ENCODE measurements around the gene C16orf90.
"Not testable (repeated sequence)": the region's sequence is repeated elsewhere in the genome, so short reads cannot be mapped to it uniquely, and the experiment has no call there.

Gene C16orf90

DNA sequence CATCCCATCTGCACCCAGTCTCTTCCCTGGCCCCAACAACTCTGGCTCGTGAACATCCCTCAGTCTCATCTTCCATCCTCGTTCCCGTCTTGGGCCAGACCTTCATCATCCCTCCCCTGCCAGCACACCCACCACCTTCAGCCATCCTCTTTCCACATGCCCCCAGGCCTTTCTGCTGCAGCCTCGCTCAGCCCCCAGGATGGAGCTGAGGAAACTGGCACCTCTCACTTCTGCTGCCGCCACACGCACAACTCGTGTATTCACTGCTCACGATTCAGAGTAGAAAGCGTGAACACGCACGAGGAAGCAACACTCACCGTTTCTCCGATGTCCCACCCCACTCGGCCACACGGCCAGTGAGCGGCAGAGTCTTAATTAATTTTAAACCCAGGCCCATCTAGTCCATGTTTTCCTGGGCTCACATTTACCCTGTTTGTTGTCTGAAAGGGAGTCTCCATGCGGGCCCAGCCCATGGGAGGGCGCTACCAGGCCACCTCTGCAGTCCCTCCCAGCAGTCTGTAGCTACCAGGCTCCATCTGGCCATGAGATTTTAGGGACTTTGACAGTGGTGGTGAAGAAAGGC lies 12.5 kb downstream of the C16orf90 start:
- no peak for DNase-seq

DNA sequence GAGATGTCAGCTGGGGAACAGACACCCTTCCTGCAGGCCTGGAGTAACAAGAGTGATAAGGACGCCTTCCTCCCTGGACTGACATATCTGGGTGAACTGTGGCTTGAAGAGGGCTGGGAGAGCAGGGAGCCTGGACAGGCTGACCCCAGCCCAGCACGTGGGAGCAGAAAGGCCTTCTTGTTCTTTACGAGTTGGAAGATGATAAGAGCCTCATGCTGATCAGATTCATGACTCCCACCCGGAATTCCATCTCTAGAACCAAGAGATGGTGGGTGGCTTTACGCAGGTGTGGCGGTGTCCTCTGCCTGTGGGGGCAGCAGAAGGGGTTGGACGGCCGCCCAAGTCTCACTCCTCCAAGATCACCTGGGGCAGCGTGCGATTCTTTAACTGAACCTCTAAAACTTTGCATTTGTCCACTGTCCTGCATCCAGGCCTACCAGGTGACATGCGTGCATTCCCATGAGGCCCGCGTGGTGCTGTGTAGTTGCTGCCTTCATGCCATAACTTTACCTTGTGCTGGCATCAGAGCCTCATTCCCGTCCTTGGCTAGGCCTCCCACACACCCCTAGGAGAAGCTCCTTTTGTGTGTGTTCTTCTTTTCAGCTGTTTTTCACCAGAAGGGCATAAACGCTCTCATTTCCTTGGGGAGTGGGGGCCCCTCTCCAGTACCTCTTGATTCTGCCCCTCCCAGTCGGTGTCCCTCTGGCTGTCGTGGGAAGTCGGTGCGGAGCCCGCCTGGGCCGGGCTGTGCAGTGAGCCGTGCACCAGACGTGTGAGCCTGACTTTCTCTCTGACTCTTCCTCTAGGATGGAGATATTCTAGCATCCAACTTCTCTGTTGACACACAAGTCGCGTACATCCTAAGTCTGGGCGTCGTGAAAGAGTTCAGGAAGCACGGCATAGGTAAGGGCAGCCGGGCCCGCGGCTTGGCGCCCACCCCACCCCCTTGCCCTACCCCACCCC lies 13.3 kb downstream of the C16orf90 start:
- no peak for DNase-seq

DNA sequence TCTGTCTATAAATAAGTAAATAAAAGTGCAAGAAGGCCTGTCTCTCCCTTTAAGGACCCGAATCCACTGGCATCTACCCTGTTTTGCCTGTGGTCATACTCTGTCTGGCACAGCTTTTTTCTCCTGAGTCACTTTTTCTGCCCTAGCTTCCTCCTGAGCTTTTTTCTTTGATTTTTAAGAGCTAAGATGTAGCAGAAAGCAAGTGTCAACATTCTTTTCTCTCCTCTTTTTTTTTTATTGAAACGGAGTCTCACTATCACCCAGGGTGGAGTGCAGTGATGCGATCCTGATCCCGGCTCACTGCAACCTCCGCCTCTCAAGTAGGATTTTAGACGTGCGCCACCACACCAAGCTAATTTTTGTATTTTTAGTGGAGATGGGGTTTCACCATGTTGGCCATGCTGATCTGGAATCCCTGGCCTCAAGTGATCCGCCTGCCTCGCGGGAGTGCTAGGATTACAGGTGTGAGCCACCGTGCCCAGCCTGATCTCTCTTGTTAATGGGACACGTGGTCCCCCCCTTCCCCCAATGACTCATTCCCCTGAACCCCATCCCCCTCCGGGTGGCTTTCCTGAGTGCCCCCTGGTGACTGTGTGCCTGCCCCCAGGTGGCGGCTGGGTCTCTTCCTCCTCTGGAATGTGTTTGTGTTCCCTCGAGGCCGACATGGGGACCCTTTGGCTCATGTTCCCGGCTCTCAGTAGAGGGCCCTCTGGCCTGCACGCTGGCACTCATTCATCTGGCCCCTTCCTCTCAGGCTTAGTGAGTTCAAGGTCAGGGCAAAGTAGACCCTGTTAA lies 14.2 kb downstream of the C16orf90 start:
- DNase-seq = no peak

DNA sequence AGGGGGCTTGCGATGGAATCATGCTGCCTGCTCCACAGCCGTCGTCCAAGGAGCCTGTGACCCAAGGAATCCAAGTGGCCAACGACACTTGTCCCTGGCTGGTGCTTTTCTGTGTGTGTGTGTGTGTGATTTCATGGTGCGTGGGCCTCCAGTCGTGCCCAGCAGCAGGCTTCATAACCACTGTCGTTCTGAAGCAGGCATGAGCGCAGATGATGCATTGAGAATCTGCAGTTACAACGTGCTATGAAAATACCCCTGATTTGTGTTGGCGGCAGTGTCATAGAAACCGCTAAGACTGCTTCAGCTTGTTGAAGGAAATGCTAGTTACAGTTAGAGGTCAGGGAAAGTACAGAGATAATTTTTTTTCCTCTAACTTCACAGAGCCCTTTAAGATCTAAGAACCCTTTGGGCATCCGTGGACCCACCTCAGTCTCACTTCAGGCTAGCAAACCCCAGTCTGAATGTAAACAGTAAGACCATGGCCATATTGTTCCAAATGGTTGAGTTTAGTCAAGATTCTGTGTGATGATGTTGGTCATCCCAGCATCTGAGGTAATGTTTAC lies 15.6 kb downstream of the C16orf90 start:
- DNase-seq = no peak

DNA sequence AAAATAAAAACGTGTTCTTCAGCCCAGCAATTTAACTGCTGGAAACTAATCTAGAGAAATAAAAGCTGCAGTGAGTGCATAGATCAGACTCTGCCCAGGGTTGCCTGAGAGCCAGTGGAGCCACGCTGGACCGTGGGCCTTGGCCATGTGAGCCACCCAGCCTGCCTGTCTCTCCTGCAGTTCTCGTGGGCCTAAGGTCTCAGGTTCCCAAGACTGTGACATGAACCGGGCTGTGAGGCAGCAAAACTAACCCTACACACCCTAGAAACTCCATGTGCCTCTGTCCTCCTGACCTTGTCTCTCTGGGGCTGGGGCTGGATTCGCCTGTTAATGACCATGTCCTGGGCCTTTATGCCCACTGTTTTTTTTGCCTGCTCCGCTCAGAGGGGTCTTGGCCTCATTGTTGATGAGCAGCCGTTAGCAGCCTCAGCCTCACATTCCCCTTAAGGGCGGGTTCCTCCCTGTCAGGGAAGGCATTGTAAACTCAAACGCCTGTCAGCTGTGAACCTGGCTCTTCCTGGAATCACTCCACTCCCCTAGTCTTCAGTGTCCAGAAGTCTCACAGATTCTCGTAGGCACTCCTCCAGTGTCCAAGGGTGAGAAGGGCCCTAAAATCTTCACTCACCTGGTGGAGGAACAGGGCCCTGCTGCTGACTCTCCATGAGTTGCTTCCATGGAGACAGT lies 16.9 kb downstream of the C16orf90 start:
- DNase-seq = no peak

DNA sequence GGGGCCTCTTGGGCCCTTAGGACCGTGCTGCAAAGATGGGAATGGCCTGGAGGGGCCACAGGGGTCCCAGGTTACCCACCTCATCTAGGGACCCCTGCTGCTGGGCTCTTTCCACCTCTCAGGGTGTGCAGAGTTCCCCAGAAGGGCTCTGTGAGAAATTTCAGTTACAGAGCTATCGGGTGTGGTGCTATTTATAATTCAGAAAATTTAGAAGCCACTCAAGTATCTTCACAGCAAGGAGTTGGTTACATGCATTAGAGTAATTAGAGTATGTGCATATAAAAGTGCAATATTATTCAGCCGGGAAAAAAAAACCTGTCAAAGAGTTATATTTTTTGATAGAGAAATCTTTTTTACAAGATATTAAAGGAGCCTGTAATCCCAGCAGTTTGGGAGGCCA lies 18.9 kb downstream of the C16orf90 start:
- DNase-seq = no peak

DNA sequence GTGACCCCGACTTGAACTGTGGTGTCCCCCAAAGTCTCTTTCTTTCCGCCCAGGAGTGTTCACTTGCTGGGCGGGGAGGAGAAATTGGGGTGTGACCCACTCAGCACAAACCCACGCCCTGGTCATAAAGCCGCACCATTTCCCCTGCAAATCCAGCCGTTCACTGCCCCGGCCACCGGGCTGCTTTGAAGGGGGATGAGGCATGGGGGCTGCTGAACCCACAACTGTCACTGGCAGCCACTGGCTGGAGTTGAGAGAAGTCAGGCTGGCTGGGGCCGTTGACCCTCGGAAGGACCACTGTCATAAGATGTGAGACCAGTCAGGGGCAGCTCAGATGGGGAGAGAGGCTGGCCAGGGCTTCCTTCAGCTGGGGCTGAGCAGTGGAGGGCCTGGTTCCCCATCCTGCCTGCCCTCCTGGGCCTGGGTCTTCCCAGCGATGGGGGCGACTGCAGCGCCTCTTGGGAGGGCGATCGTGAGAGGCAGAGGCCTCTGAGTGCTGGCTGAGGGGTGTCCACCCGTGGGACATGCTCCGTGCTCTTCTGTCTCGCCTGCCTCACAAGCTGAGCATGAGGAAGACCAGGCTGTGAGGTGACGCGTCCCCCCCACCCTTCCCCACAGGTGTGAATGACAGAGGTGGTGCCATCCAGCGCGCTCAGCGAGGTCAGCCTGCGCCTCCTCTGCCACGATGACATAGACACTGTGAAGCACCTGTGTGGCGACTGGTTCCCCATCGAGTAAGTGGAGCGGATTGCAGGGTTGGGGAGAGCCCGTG lies 19.5 kb downstream of the C16orf90 start:
- DNase-seq = no peak

DNA sequence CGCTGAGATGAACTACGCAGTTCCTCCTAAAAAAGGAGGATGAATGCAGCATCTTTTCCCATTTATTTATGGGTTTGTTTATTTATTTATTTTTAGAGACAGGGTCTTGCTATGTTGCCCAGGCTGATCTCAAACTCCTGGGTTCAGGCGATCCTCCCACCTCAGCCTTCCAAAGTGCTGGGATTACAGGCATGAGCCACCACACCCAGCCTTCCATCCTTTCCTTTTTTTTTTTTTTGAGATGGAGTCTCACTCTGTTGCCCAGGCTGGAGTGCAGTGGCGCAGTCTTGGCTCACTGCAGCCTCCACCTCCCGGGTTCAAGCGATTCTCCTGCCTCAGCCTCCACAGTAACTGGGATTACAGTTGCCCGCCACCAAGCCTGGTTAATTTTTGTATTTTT lies 20.4 kb downstream of the C16orf90 start:
- not testable (repeated sequence) for DNase-seq

DNA sequence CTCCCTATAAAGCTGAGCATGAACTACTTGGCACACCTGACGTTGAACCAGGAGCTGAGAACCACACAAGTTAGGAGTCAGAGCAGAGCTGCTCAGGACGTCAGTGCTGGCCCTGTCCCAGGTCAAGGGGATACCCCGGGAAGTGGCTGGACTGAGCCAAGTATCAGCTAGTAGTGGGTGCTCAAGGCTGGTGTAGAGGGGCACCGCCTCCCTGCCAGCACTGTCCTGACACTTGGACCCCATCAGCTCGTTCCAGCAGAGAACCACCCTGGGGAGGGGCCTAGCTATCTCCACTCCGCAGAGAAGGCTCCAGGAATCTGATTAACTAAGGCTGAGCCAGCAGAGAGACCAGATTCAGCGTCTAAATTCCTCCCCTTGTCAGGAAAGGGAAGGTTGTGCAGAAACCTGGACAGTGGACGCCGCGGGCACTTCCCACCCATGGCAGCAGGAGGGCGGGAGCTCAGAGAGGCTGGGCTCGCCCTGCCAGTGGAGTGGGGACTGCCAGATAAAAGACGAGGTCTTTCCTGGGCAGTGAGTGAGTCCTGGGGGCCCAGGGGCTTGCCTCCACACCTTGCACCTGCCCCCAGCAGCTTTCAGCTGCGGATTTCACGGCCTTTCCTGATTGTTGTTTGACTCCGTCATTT lies 21.0 kb downstream of the C16orf90 start:
- DNase-seq = no peak

DNA sequence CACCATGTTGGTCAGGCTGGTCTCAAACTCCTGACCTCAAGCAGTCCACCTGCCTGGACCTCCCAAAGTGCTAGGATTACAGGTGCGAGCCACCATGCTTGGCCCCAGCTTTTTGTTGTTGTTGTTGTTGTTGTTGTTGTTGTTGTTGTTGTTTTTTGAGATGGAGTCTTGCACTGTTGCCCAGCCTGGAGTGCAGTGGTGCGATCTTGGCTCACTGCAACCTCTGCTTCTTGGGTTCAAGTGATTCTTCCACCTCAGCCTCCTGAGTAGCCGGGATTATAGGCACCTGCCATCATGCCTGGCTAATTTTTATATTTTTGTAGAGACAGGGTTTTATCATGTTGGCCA lies 21.7 kb downstream of the C16orf90 start:
- not testable (repeated sequence) for DNase-seq

DNA sequence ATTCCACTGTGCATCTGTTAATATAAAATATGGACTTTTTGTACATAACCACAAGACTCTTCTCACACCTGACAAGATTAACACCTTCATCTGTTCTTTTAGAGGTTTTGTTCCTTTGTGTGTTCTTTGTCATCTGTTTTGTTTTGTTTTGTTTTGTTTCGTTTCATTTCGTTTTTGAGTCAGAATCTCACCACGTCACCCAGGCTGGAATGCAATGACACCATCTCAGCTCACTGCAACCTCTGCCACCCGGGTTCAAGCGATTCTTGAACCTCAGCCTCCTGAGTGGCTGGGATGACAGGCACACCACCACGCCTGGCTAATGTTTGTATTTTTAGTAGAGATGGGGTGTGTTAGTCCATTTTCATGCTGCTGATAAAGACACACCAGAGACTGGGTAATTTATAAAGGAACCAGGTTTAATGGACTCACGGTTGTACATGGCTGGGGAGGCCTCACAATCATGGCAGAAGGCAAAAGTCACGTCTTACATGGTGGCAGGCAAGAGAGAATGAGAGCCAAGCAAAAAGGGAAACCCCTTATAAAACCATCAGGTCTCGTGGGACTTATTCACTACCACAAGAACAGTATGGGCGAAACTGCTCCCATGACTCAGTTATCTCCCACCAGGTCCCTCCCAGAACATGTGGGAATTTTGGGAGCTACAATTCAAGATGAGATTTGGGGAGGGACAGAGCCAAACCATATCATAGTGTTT lies 22.3 kb downstream of the C16orf90 start:
- DNase-seq = peak; percentile 19

DNA sequence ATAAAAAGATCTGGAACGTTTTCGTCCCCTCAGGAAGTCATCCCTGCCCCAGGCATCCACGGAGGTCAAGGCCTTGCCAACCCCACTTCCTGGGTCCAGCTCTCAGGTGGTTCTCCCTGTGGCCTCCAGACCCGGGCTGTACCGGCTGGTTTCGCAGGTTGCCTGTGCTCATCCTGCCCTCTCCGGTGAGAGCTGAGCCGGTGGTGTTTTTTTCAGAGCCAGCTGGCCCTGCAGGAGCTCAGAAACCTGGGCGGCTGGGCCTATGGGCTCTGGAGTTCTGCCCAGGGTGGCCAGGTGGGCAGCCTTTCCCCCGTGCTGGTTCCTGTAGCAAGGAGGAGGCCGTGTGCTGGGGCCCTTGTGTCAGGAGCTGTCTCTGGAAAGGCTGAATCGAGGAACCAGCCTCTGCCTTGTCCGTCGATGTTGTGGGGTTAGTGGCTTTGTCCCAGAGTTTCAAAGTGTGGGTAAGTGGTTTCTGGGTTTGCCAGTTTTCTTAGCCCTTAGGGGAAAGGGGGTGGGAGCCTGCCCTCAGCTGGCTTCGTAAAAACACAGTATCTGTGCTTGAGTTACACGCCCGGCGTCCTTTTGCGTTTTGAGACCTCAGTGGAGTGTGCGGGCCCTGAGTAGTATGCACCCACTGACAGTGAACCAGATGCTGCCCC lies 23.6 kb downstream of the C16orf90 start:
- no peak for DNase-seq

DNA sequence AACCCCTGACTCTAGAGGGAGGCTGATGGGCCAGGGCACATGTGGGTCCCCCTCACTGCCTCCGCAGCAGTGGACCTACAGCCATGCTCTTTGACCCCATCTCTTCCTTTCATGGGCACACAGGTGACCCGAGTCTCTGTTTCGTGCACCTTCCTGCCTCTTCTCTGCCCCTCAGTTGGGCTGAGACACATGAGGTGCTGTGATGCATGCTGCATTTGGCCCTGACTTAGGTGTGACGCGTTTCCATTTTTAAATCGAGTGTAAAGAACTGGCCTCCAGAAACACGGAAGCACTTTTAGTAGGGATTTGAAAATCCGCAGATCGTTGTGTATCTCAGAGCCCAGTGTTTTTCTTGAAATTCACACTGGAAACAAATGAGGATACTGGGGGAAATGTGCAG lies 24.6 kb downstream of the C16orf90 start:
- DNase-seq = no peak

DNA sequence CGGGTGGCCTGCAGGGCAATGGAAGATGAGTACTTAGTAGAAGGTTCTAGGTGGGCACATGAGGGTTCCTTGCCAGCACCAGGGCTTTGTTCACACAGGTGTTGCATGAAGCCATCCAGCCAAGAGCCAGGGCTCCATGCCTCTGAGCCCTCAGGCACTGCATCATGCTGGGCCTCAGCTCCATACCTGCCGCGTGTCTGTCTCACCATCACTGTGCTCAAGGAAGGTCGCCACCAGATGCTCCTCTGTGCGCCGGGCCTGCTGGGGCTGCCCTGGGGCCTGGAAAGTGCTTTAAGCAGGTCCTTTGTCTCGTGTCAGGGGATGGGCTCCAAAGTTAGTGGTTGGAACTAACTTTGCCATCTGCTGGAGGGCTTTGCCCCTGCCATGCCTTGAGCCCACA lies 25.6 kb downstream of the C16orf90 start:
- no peak for DNase-seq

DNA sequence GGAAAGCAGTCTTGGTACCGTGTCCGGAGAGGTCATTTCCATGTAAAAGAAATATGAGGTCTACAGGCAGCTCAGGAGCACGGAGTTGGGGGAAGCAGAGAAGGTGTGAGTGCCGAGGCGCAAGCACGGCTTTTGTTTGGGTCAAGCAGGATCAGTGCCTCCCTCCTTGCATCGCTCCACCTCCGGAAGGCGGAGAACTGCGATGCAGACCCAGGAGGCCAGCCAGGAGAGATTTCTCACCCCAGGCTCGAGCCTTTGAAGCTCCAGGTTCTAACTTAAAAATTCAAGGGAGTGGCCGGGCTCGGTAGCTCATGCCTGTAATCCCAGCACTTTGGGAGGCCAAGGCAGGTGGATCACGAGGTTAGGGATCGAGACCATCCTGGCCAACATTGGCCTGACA lies 26.8 kb downstream of the C16orf90 start:
- no peak for DNase-seq

DNA sequence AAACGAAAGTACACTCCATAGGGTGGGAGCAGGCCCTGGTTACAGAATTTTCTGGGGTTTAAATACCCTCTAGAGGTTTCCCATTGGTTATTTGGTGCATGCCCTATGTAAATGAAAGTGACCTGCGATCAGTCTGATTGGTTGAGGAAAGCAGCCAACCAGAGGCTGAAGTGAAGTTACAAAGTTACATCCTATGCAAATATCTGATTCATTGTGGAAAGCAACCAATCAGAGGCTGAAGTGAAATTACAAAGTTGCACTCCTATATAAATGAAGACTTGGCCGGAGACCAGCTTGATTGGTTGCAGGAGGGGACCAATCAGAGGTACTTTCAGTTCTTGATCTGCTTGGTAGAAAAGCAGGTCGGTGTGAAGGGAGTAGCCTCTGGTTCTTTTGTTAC lies 27.4 kb downstream of the C16orf90 start:
- DNase-seq = no peak

DNA sequence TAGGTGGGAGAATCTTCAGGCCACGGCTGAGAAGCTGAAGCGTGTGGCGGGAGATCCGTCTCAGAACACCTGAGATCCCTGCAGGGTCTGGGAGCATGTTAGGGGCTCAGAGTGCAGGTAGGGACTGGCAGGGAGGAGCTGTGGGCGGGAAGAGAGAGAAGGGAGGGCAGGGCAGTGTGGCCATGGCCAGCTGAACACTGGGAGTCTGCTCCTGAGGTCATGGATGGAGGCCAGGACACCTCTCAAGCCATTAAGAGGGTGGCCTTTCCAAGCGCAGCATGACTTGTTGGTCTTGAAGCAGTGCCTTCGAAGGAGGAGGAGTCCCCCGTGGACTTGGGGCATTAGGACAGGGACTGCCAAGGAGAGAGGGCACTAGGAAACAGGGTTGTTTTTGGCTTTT lies 28.1 kb downstream of the C16orf90 start:
- DNase-seq = no peak

DNA sequence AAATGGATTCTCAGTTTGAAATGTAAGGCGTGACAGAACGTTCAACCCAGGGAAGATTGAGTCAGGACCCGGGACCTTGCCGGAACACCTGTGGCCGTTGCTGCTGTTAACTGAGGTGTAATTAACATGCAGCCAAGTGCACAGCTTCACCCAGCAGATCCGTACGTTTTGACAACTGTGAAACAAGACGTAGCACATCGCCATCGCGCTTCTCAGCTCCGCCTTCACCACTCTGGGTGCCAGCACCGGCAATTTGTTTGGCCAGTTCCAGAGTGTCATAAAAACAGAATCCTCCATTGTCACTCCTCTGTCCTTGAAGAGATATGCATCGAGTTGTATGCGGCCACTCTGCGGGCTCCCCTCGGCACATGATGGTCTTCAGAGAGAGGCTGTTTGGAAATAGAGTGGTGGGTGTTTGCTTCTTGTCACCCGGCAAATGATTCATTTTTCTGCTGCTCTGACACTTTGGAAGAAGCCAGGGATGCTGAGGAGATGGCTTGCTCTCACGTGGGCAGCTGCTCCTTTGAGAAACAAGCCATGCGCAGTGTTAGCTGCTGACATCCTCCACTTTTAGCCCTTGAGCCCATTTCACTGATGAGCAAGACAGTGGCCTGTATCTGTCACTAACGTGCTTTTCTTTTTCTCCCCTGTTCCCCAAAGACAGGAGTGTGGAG lies 29.2 kb downstream of the C16orf90 start:
- DNase-seq = no peak

DNA sequence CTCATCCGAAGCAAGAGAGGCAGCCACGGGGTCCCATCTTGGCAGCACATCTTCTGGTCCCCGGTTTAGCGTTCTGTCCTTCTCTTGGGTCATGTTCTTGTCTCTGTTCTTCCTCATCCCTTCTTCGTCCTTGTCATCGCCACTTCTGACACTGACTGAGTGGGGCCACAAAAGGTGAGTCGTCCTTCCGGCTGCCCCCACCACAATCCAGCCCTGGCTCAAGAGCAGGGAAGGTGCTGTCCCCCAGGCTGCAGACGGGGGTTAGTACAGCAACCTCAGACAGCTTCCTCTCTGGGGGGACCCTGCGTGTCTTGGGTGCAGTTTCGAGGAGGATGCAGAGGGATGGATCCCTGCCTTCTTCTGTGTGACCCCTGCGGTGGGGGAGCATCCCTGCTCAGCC lies 30.0 kb downstream of the C16orf90 start:
- no peak for DNase-seq

DNA sequence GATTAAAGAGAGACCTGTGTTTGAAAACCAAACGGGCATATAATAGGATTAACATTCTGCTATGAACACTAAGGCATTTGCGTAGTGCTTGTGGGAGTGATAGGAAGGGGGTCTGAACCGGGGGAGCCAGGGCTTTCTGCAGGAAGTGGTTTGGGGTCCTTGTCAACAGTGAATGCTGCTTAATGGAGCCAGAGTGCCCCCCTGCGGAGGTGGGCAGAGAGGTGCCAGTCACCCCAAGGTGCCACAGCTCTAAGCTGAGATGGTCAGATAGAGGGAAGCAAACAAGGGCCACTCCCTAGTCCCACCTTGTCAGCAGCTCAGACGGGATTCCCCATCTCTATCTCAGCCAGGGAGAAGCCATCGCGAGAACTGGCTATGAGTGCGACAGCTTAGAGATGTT lies 34.1 kb downstream of the C16orf90 start:
- DNase-seq = peak; percentile 24

Data from stimulated activated CD4-positive, alpha-beta T cell treated with anti-CD3 and anti-CD28 coated beads, Interleukin-1b, Interleukin-23, amount 100 ng/mL, for 48 hours (primary cell).